ENCODE data around the gene CDK17. TPM values are rescaled to one million over a fixed set of nuclear protein-coding genes. Genes with fewer than 3 reads are reported as not detected.

The CDK17 gene
- total RNA-seq (35.7 TPM), polyA plus RNA-seq (ENCODE audit: insufficient read depth, low read depth, low replicate concordance) (6.6 TPM)
- long read RNA-seq, donor 1, partial matches to known transcripts = 0 of 2 reads
- long read RNA-seq, donor 1, other reads (novel, unspliced or antisense) = 0 of 2 reads
- long read RNA-seq, donor 2, full-length matches to known transcripts = 4 of 9 reads
- long read RNA-seq, donor 2, partial matches to known transcripts = 5 of 9 reads
- long read RNA-seq, donor 2, other reads (novel, unspliced or antisense) = 0 of 9 reads
- long read RNA-seq, donor 3, full-length matches to known transcripts = 6 of 6 reads
- long read RNA-seq, donor 3, partial matches to known transcripts = 0 of 6 reads
- long read RNA-seq, donor 3, other reads (novel, unspliced or antisense) = 0 of 6 reads
- long read RNA-seq, donor 4, full-length matches to known transcripts = 3 of 3 reads
- long read RNA-seq, donor 4, partial matches to known transcripts = 0 of 3 reads
- long read RNA-seq, donor 4, other reads (novel, unspliced or antisense) = 0 of 3 reads
- long read RNA-seq, donor 5, full-length matches to known transcripts = 1 of 1 reads
- long read RNA-seq, donor 5, partial matches to known transcripts = 0 of 1 reads
- long read RNA-seq, donor 5, other reads (novel, unspliced or antisense) = 0 of 1 reads
- long read RNA-seq, donor 6, full-length matches to known transcripts = 1 of 1 reads
- long read RNA-seq, donor 6, partial matches to known transcripts = 0 of 1 reads
- long read RNA-seq, donor 6, other reads (novel, unspliced or antisense) = 0 of 1 reads
- long read RNA-seq, donor 7, full-length matches to known transcripts = 21 of 35 reads
- long read RNA-seq, donor 7, partial matches to known transcripts = 4 of 35 reads
- long read RNA-seq, donor 7, other reads (novel, unspliced or antisense) = 10 of 35 reads
- long read RNA-seq, donor 8, full-length matches to known transcripts = 2 of 2 reads
- long read RNA-seq, donor 8, partial matches to known transcripts = 0 of 2 reads
- long read RNA-seq, donor 8, other reads (novel, unspliced or antisense) = 0 of 2 reads
- long read RNA-seq, donor 9 = 0 reads
- long read RNA-seq, donor 10, full-length matches to known transcripts = 4 of 4 reads
- long read RNA-seq, donor 10, partial matches to known transcripts = 0 of 4 reads
- long read RNA-seq, donor 10, other reads (novel, unspliced or antisense) = 0 of 4 reads

DNA sequence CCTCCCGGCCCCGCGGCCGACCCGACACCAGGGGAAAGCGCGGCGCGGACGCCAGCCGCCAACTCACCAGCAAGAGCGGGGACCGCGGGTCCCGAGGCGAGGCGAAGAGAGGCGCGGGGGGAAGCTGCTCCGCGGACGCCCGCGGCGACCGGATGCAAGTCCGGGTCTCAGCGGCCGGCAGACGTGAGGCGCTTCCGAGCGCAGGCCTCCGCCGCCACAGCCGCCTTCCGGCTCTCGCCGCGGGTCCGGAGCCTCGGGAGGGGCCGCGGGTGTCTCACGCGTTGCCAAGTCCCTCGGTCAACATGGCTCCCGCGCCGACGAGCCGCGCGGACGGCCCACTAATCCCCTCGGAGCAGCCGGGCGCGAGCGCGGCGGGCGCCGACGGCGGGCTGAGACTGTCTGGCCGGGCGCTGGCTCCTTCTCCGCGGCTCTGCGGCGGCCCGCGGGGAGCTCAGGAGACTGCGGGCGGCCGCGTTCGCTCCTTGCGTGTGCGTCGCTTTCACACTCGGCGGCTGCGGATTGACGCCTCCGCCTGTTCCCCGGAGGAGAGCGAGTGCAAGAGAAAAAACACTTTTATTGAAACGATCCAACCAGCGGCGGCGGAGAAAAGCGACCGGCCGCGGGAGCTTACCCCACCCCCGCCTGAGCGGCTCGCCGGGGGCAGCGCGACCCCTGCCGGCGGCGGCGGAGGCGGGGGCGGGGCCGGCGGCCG is at the start of gene CDK17:
Gene CDK17, minus strand, starts transcription at position 521 of the 712 bp plus-strand sequence. CDS start 65,603 bp downstream, outside the sequence.
- H3K9me3 ChIP-seq (ENCODE audit: control insufficient read depth in 2 of 3, insufficient read depth in 1 of 3, low read length in 3 of 3) = no peaks in the 10 kb centered on the region
- peak; percentile 90 to 95 (median 94) for DNase-seq
- H3K36me3 ChIP-seq (ENCODE audit: control insufficient read depth in 2 of 3, insufficient read depth in 3 of 3, low read length in 3 of 3) = no peaks in the 10 kb centered on the region
- no peaks in the 10 kb centered on the region for H3K27me3 ChIP-seq (ENCODE audit: control insufficient read depth, insufficient read depth, low read length)
- peak within 1 kb of the TSS; percentile 83 to 94 (median 92) for H3K9ac ChIP-seq (ENCODE audit: low read length in 3 of 3)
- H3K4me1 ChIP-seq (ENCODE audit: control insufficient read depth in 2 of 3, insufficient read depth in 2 of 3, low read depth in 1 of 3, low read length in 3 of 3) = peaks cover 2 to 7% (median 2%) of the 10 kb centered on the region in 3 donors
- peak within 1 kb of the TSS; percentile 90 to 98 (median 93) for H3K4me3 ChIP-seq (ENCODE audit: low read length in 3 of 3)
- H3K27ac ChIP-seq (ENCODE audit: low read depth in 2 of 2, low read length in 2 of 2) = peak within 1 kb of the TSS; percentile 93 to 97
- no peak for FAIRE-seq
- intact Hi-C loops (cut with DNase I) = loop anchor here (10.0 kb wide), 1 partner anchor 165 kb away; no protein-coding TSS in a partner anchor
- TF ChIP-seq, protein P1, sequence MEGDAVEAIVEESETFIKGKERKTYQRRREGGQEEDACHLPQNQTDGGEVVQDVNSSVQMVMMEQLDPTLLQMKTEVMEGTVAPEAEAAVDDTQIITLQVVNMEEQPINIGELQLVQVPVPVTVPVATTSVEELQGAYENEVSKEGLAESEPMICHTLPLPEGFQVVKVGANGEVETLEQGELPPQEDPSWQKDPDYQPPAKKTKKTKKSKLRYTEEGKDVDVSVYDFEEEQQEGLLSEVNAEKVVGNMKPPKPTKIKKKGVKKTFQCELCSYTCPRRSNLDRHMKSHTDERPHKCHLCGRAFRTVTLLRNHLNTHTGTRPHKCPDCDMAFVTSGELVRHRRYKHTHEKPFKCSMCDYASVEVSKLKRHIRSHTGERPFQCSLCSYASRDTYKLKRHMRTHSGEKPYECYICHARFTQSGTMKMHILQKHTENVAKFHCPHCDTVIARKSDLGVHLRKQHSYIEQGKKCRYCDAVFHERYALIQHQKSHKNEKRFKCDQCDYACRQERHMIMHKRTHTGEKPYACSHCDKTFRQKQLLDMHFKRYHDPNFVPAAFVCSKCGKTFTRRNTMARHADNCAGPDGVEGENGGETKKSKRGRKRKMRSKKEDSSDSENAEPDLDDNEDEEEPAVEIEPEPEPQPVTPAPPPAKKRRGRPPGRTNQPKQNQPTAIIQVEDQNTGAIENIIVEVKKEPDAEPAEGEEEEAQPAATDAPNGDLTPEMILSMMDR (IDR thresholded peaks at IDR 0.05; ENCODE audit: borderline replicate concordance, extremely low read depth, insufficient read depth) = peak; percentile 41

DNA sequence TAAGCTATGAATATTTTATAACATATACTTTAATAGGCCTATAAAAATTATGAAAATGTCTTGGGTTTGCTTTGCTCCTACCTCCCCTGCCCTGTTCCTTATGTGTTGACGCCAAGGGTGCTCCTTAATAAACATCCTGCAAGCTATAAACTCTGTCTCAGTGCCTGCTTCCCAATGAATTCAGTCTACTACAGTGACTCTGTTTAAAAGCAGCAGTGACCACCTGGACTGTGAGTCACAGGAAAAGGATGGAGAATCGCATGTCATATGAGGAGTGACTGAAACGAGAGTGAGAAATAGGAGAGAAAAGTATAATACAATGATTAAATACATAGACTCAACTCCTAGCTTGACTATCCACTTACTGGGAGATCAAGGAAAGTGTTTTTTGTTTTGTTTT is 48.1 kb upstream of the CDK17 start:
- Histone ChIP-seq H3K36me3 (ENCODE audit: control insufficient read depth in 2 of 3, insufficient read depth in 3 of 3, low read length in 3 of 3) (no peaks in the 10 kb centered on the region), H3K4me3 (ENCODE audit: low read length in 3 of 3) (no peak overlapping the region), H3K4me1 (ENCODE audit: control insufficient read depth in 2 of 3, insufficient read depth in 2 of 3, low read depth in 1 of 3, low read length in 3 of 3) (no peaks in the 10 kb centered on the region), H3K9me3 (ENCODE audit: control insufficient read depth in 2 of 3, insufficient read depth in 1 of 3, low read length in 3 of 3) (no peaks in the 10 kb centered on the region), H3K27me3 (ENCODE audit: control insufficient read depth, insufficient read depth, low read length) (no peaks in the 10 kb centered on the region), H3K27ac (ENCODE audit: low read depth in 2 of 2, low read length in 2 of 2) (no peak overlapping the region), H3K9ac (ENCODE audit: low read length in 3 of 3) (no peak overlapping the region)
- FAIRE-seq (no peak), DNase-seq (peak in 1 of 5 donors; percentile 21)
- TF ChIP-seq, protein P1 (IDR thresholded peaks at IDR 0.05; ENCODE audit: borderline replicate concordance, extremely low read depth, insufficient read depth) = no peak
- intact Hi-C loops (cut with DNase I) = no loop called here

DNA sequence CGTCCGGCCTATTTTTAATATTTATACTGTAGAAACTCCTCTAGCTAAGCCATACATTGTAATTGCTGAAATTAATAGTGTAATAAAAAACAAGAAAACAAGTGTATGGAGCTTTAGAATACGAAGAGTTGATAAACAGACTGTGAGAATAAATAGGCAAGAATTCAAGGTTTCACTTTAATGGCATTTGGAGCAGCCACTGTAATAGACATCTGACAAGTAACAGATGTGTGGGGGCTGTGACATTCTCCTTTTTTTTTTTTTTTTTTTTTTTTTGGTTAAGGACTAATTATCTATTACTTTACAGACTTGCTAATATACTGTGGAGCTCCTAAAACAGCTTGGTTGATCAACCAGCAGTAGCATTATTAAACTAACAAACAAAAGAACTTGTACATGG is 47.0 kb upstream of the CDK17 start:
- no peaks in the 10 kb centered on the region for H3K27me3 ChIP-seq (ENCODE audit: control insufficient read depth, insufficient read depth, low read length)
- H3K36me3 ChIP-seq (ENCODE audit: control insufficient read depth in 2 of 3, insufficient read depth in 3 of 3, low read length in 3 of 3) = no peaks in the 10 kb centered on the region
- TF ChIP-seq, protein P1 (IDR thresholded peaks at IDR 0.05; ENCODE audit: borderline replicate concordance, extremely low read depth, insufficient read depth) = no peak
- no peaks in the 10 kb centered on the region for H3K9me3 ChIP-seq (ENCODE audit: control insufficient read depth in 2 of 3, insufficient read depth in 1 of 3, low read length in 3 of 3)
- no peaks in the 10 kb centered on the region for H3K4me1 ChIP-seq (ENCODE audit: control insufficient read depth in 2 of 3, insufficient read depth in 2 of 3, low read depth in 1 of 3, low read length in 3 of 3)
- no peak overlapping the region for H3K27ac ChIP-seq (ENCODE audit: low read depth in 2 of 2, low read length in 2 of 2)
- no peak for FAIRE-seq
- no peak for DNase-seq
- no peak overlapping the region for H3K9ac ChIP-seq (ENCODE audit: low read length in 3 of 3)
- no peak overlapping the region for H3K4me3 ChIP-seq (ENCODE audit: low read length in 3 of 3)
- intact Hi-C loops (cut with DNase I) = no loop called here
